Lower leg skin (tissue), 3 donors: ENCODE measurements around the gene PPME1.

Source experiments
- CTCF ChIP-seq, 3 donors: fragments of 450-650 bp; IDR thresholded peaks; one replicate each; pipeline ENCODE4 v1.5.1; 2016; ENCODE audit warnings: antibody characterized with exemption in 3 of 3, mild to moderate bottlenecking in 3 of 3, moderate library complexity in 2 of 3
- POLR2A ChIP-seq, 2 donors: fragments of 450-650 bp; IDR thresholded peaks; one replicate each; pipeline ENCODE4 v1.6.1; 2016 to 2017; ENCODE audit warnings: antibody characterized with exemption in 2 of 2, mild to moderate bottlenecking in 1 of 2, moderate library complexity in 1 of 2

GRCh38 chr11:74235121-74235520 lies 64.0 kb downstream of the PPME1 start:
- no peak for TF ChIP-seq CTCF (IDR thresholded peaks at IDR 0.05)
- no peak for TF ChIP-seq POLR2A (IDR thresholded peaks at IDR 0.05)
